DOHH2 (cell line): ENCODE data around the gene WDR6.

Experiments
- H3F3A ChIP-seq: fragments of 200-600 bp; sonication (generic), shearing (Covaris generic); 2 replicates; pipeline ENCODE4 v1.6.0; 2016; ENCODE audit warnings: antibody characterized with exemption, mild to moderate bottlenecking; ENCODE audit not compliant: control insufficient read depth, insufficient read depth
- H3K27ac ChIP-seq: fragments of 200-600 bp; sonication (generic); 2 replicates; pipeline ENCODE4 v1.5.1; 2014; ENCODE audit warnings: low read depth, mild to moderate bottlenecking, low read length, moderate library complexity
- H3K27me3 ChIP-seq: fragments of 200-600 bp; sonication (generic); 2 replicates; pipeline ENCODE4 v1.6.1; 2014; ENCODE audit warnings: mild to moderate bottlenecking, low read length, mixed read lengths; ENCODE audit not compliant: control insufficient read depth
- H3K36me3 ChIP-seq: fragments of 200-600 bp; sonication (generic); 2 replicates; pipeline ENCODE4 v1.6.1; 2014; ENCODE audit warnings: mild to moderate bottlenecking, low read length, moderate library complexity, mixed read lengths; ENCODE audit not compliant: control insufficient read depth
- H3K4me1 ChIP-seq: fragments of 200-600 bp; sonication (generic); 2 replicates; pipeline ENCODE4 v1.6.1; 2014; ENCODE audit warnings: mild to moderate bottlenecking, low read length, mixed read lengths; ENCODE audit not compliant: control insufficient read depth
- H3K4me2 ChIP-seq: fragments of 200-600 bp; sonication (generic); 2 replicates; pipeline ENCODE4 v1.6.0; 2014; ENCODE audit warnings: mild to moderate bottlenecking, low read length, moderate library complexity
- H3K4me3 ChIP-seq: fragments of 200-600 bp; sonication (generic); 2 replicates; pipeline ENCODE4 v1.5.1; 2014; ENCODE audit warnings: mild to moderate bottlenecking, low read length, mixed read lengths
- H3K79me2 ChIP-seq: fragments of 200-600 bp; sonication (generic); 2 replicates; pipeline ENCODE4 v1.6.1; 2014; ENCODE audit warnings: mild to moderate bottlenecking, low read length, mixed read lengths; ENCODE audit not compliant: control insufficient read depth
- H3K9me2 ChIP-seq: fragments of 200-600 bp; sonication (generic); replicated peaks from 2 replicates; pipeline ENCODE4 v1.6.1; 2014; ENCODE audit warnings: mild to moderate bottlenecking, low read length, mixed read lengths; ENCODE audit not compliant: control insufficient read depth
- H3K9me3 ChIP-seq: fragments of 200-600 bp; sonication (generic); 2 replicates; pipeline ENCODE4 v1.6.1; 2014; ENCODE audit warnings: antibody characterized with exemption, low read length, mixed read lengths; ENCODE audit not compliant: control insufficient read depth, insufficient read depth
- H4K20me1 ChIP-seq: fragments of 200-600 bp; sonication (generic); 2 replicates; pipeline ENCODE4 v1.6.0; 2014; ENCODE audit warnings: low read depth, mild to moderate bottlenecking, antibody characterized with exemption, low read length, moderate library complexity; ENCODE audit not compliant: control insufficient read depth, insufficient read depth
- CTCF ChIP-seq: fragments of 200-600 bp; sonication (generic); IDR thresholded peaks from one replicate; pipeline ENCODE4 v1.5.1; 2014; ENCODE audit warnings: antibody characterized with exemption, mild to moderate bottlenecking, low read depth, low read length; ENCODE audit not compliant: poor library complexity, severe bottlenecking
- EZH2phosphoT487 ChIP-seq: fragments of 200-600 bp; sonication (generic); IDR thresholded peaks from 2 replicates; pipeline ENCODE4 v1.6.1; 2017; ENCODE audit warnings: borderline replicate concordance, mild to moderate bottlenecking, antibody characterized with exemption, low read length, moderate library complexity, mixed read lengths

Gene WDR6

GRCh38 chr3:49009396-49009795, 2.2 kb downstream of the WDR6 start:
- no peaks in the 10 kb centered on the region for H3K9me3 ChIP-seq
- no peak overlapping the region for H3K27ac ChIP-seq
- H3K79me2 ChIP-seq = peaks cover 64% of the 10 kb centered on the region
- TF ChIP-seq EZH2phosphoT487 (no peak), CTCF (no peak)
- H3K4me3 ChIP-seq = no peak overlapping the region
- H4K20me1 ChIP-seq = peaks cover 16% of the 10 kb centered on the region
- H3K4me2 ChIP-seq = no peak overlapping the region
- H3K36me3 ChIP-seq = peaks cover 42% of the 10 kb centered on the region
- no peaks in the 10 kb centered on the region for H3F3A ChIP-seq
- no peaks in the 10 kb centered on the region for H3K9me2 ChIP-seq
- H3K27me3 ChIP-seq = no peaks in the 10 kb centered on the region
- peaks cover 18% of the 10 kb centered on the region for H3K4me1 ChIP-seq

GRCh38 chr3:49012441-49013017, 5.3 kb downstream of the WDR6 start:
- no peak overlapping the region for H3K27ac ChIP-seq
- H3F3A ChIP-seq = peaks cover 8% of the 10 kb centered on the region
- no peak for TF ChIP-seq EZH2phosphoT487
- no peak for TF ChIP-seq CTCF
- no peaks in the 10 kb centered on the region for H3K27me3 ChIP-seq
- H3K9me2 ChIP-seq = no peaks in the 10 kb centered on the region
- H3K4me2 ChIP-seq = no peak overlapping the region
- peaks cover 64% of the 10 kb centered on the region for H3K36me3 ChIP-seq
- peaks cover 16% of the 10 kb centered on the region for H4K20me1 ChIP-seq
- H3K4me1 ChIP-seq = peaks cover 17% of the 10 kb centered on the region
- no peaks in the 10 kb centered on the region for H3K9me3 ChIP-seq
- no peak overlapping the region for H3K4me3 ChIP-seq
- H3K79me2 ChIP-seq = peaks cover 61% of the 10 kb centered on the region

GRCh38 chr3:49013113-49013737, 6.0 kb downstream of the WDR6 start:
- no peaks in the 10 kb centered on the region for H3K27me3 ChIP-seq
- H3K27ac ChIP-seq = no peak overlapping the region
- TF ChIP-seq EZH2phosphoT487 (no peak), CTCF (no peak)
- peaks cover 13% of the 10 kb centered on the region for H4K20me1 ChIP-seq
- no peak overlapping the region for H3K4me3 ChIP-seq
- H3F3A ChIP-seq = peaks cover 9% of the 10 kb centered on the region
- no peak overlapping the region for H3K4me2 ChIP-seq
- H3K79me2 ChIP-seq = peaks cover 54% of the 10 kb centered on the region
- peaks cover 19% of the 10 kb centered on the region for H3K4me1 ChIP-seq
- no peaks in the 10 kb centered on the region for H3K9me3 ChIP-seq
- H3K36me3 ChIP-seq = peaks cover 62% of the 10 kb centered on the region
- no peaks in the 10 kb centered on the region for H3K9me2 ChIP-seq
